Gastrocnemius medialis (tissue), 4 donors: Measurements from ENCODE around the gene ZNF655.

Experiments
- CTCF ChIP-seq, 5 experiments: fragments of 450-650 bp in 3 of 5; fragments of 200-600 bp in 2 of 5; sonication (generic) in 2 of 5; IDR thresholded peaks in 4 of 5; conservative IDR thresholded peaks in 1 of 5; 1 replicate in 4 of 5; 2 replicates in 1 of 5; pipeline ENCODE4 v1.5.1; 2016 to 2019; ENCODE audit warnings: antibody characterized with exemption in 5 of 5, mild to moderate bottlenecking in 3 of 5, moderate library complexity in 3 of 5
- POLR2A ChIP-seq, 2 donors: fragments of 450-650 bp; IDR thresholded peaks; one replicate each; pipeline ENCODE4 v1.6.1; 2017; ENCODE audit warnings: antibody characterized with exemption in 2 of 2, mild to moderate bottlenecking in 2 of 2, moderate library complexity in 2 of 2

GRCh38 chr7:99543081-99543671, 15.3 kb upstream of the ZNF655 start:
- TF ChIP-seq CTCF (IDR thresholded peaks at IDR 0.05 in 4 of 5, conservative IDR thresholded peaks at IDR 0.05 in 1 of 5) (no peak), POLR2A (IDR thresholded peaks at IDR 0.05) (no peak)
